LNCAP (cell line): ENCODE data around the gene PRICKLE3.

Experiments used
- TF ChIP-seq, protein P1 (sequence below): fragments of 450-650 bp; IDR thresholded peaks from 2 replicates; pipeline ENCODE4 v1.5.1; 2017; ENCODE audit warnings: mild to moderate bottlenecking

Gene PRICKLE3

DNA sequence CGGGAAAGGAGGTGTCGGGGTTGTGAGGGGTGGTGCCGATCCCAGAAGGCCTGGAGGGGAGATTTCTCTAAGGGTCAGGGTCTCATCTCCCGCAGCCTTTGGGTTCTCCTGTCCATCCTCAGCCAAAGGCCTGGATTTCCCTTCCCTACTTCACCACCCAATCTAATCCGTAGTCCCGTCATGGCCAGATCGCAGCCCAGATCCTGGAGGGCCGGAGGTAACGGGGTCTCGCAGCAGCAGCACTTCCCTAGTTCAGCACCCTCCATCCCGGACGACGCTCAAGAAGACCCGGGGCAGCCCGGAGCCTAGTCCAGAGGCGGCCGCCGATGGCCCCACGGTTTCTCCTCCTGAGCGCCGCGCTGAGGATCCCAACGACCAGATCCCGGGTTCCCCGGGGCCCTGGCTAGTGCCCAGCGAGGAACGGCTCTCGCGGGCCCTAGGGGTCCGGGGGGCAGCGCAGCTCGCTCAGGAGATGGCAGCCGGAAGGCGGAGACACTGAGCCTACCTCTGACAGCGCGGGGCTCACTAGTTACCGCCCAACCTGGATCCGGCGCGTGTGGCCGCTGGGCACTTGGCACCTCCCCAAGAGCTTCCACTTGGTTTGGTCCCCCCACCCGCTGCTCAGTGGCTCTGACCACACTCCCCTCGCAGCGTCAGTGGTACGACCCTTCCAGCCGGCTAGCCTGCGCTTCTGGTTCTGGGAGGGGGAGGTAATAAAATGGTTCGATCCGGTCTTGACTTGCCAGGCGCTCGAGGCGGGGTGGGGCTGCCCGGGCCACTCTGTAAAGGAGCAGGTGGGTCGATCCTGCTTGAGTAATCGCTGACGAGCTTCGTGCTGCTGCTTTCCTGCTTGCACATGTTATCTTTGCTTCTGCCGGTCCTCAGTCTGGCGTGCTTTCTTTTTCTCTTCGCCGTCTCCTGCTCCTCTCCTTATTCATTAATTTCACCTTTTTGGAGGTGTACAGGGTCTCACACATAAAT lies 20.0 kb downstream of the PRICKLE3 start:
- TF ChIP-seq, protein P1, sequence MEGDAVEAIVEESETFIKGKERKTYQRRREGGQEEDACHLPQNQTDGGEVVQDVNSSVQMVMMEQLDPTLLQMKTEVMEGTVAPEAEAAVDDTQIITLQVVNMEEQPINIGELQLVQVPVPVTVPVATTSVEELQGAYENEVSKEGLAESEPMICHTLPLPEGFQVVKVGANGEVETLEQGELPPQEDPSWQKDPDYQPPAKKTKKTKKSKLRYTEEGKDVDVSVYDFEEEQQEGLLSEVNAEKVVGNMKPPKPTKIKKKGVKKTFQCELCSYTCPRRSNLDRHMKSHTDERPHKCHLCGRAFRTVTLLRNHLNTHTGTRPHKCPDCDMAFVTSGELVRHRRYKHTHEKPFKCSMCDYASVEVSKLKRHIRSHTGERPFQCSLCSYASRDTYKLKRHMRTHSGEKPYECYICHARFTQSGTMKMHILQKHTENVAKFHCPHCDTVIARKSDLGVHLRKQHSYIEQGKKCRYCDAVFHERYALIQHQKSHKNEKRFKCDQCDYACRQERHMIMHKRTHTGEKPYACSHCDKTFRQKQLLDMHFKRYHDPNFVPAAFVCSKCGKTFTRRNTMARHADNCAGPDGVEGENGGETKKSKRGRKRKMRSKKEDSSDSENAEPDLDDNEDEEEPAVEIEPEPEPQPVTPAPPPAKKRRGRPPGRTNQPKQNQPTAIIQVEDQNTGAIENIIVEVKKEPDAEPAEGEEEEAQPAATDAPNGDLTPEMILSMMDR: no peak

DNA sequence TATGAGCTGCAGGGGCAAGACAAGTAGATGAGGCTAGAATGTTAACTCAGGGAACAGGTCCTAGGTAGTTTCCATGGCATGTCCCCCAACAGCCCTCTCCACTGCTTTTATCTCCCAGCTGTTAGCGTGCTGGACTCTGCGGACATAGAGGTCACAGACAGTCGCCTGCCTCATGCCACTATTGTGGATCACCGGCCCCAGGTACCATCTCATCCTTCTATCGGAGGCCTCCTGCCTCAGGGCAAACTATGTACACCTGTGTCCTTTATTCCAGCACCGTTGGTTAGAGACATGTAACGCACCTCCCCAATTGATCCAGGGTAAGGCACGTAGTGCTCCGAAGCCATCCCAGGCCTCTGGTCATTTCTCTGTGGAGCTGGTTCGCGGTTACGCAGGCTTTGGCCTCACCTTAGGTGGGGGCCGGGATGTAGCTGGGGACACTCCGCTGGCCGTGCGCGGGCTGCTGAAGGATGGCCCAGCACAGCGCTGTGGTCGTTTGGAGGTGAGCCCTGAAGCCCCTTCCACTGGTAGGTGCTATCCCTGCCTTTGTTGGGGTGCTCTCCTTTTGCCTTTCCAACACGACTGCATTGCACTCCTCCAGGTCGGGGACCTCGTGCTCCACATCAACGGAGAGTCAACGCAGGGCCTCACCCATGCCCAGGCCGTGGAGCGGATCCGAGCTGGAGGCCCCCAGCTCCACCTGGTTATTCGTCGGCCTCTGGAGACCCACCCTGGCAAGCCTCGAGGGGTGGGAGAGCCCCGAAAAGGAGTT lies 21.4 kb downstream of the PRICKLE3 start:
- TF ChIP-seq, protein P1: no peak

DNA sequence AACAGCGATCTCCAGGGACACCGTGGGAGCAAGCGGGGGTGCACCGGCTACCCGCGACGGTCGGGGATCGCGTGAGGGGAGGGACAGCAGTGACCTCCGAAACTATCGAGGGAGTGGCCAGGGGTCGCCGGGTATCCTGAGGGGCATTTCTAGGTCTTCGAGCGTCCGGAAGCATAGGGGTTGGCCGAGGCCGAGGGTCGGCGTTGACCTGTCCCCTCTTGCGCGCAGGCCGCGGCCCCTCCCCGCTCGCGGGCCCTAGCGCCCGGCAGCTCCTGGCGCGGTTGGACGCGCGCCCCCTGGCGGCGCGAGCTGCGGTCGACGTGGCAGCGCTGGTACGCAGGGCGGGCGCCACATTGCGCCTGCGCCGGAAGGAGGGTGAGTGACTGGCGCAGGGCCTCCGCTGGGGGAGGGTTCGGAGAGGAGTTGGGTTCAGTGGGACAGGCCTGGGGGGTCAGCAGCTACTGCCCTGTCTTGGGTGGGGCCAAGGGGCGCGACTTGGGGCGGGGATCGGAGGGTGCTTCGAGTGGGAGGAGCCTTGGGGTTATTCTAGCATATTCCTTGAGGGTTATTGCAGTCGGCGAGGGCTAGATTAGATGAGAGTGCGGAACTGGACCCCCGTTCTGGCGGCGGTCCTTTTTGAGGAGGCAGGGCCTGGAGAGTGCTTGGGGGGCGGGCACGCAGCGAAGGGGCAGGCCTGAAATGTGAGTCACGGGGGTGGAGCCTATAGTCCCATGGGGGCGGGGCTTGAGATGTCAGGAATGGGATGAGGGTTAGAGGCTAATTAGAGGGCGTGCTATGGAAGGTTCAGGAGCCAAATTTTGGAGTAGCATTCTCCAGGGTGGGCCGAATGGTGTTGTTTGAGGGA lies 22.4 kb downstream of the PRICKLE3 start:
- TF ChIP-seq, protein P1: peak; percentile 68

DNA sequence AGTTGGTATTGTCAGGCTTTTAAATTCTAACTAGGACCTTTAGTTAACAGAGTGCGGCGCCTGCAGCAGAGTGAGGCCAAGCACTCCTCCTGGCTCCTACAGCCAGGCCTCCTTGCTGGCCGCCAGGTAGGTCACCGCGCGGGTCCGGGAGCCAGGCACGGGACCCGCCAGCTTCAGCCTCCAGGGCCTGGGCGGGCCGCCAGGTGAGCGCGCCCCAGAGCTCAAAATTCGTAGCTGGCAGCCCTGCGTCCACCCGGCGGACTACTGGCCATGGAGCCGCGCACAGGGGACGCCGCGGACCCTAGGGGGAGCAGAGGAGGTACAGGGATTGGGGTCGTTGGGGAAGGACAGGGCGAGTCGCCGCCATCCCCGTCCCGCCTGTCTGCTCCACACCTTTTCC lies 23.6 kb downstream of the PRICKLE3 start, which contains the start of gene MAGIX:
Gene MAGIX (plus strand): TSS at position 139 of the 400 bp plus-strand sequence. CDS start 132 bp downstream, at position 271.
- TF ChIP-seq, protein P1: no peak

DNA sequence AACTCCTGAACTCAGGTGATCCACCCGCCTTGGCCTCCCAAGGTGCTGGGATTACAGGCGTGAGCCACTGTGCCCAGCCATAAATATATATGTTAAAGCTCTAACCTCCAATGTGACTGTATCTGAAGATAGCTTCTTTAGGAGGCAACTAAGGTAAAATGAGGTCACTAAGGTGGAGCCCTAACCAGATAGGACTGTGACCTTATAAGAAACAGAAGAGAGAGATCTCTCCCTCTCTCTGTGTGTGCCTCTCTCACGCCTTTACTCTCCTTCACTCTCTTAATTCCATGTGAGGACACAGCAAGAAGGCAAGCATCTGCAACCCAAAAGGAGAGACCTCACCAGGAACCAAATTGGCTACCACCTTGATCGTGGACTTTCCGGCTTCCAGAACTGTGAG lies 24.5 kb downstream of the PRICKLE3 start:
- TF ChIP-seq, protein P1: no peak

DNA sequence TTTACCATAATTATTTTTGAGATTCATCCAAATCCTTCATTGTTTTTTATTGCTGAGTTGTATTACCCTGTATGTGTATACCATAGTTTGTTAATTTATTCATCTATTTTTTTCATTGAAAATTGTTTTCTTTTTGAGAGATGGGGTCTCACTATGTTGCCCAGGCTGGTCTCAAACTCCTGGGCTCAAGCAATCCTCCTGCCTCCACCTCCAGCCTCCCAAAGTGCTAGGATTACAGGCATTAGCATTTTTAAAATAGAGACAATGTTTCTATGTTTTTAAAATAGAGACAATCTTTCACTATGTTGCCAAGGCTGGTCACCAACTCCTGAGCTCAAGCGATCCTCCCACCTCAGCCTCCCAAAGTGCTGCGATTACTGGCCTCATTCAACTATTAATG lies 25.3 kb downstream of the PRICKLE3 start:
- TF ChIP-seq, protein P1: no peak

DNA sequence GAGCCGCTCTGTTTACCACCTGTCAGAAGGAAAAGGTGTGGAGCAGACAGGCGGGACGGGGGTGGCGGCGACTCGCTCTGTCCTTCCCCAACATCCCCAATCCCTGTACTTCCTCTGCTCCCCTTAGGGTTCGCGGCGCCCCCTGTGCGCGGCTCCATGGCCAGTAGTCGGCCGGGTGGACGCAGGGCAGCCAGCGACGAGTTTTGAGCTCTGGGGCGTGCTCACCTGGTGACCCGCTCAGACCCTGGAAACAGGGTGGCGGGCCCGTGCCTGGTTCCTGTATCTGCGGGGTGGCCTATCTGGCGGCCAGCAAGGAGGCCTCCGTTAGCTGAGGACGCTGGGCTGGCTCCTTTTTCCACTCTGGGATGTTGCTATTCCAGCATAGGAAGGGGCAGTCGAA lies 29.0 kb downstream of the PRICKLE3 start:
- TF ChIP-seq, protein P1: no peak
